ENCODE results near the gene SIM1. TPM values are rescaled to one million over a fixed set of nuclear protein-coding genes. Genes with fewer than 3 reads are reported as not detected.

Gene SIM1
- total RNA-seq, 1 donor from 2014 or later = not detected

- Mint-ChIP-seq H3K9me3 (no peaks in the 10 kb centered on the region), H3K36me3 (ENCODE audit: low read depth) (no peaks in the 10 kb centered on the region), H3K27me3 (ENCODE audit: low read depth) (peaks cover 8% of the 10 kb centered on the region), H3K4me1 (ENCODE audit: low read depth) (peaks cover 17% of the 10 kb centered on the region), H3K4me3 (ENCODE audit: low read depth) (no peak overlapping the region), H3K27ac (no peak overlapping the region)
- intact Hi-C loops (cut with micrococcal nuclease) = loop anchor here (5.0 to 10.0 kb wide), 2 partner anchors 130 to 222 kb away; no protein-coding TSS in a partner anchor
- DNase-seq (ENCODE audit: low spot score) = no peak
Measured at GRCh38 chr6:100344761-100345160, 120.0 kb downstream of the SIM1 start.

- Mint-ChIP-seq H3K4me1 (ENCODE audit: low read depth) (peaks cover 17% of the 10 kb centered on the region), H3K27ac (no peak overlapping the region), H3K36me3 (ENCODE audit: low read depth) (no peaks in the 10 kb centered on the region), H3K27me3 (ENCODE audit: low read depth) (peaks cover 8% of the 10 kb centered on the region), H3K9me3 (no peaks in the 10 kb centered on the region), H3K4me3 (ENCODE audit: low read depth) (no peak overlapping the region)
- intact Hi-C loops (cut with micrococcal nuclease) = loop anchor here (10.0 kb wide), 1 partner anchor 130 kb away; no protein-coding TSS in a partner anchor
- no peak for DNase-seq (ENCODE audit: low spot score)
Measured at GRCh38 chr6:100344321-100344720, 120.4 kb downstream of the SIM1 start.

GRCh38 chr6:100343316-100344077 is 121.2 kb downstream of the SIM1 start:
- Mint-ChIP-seq H3K27me3 (ENCODE audit: low read depth) (peaks cover 8% of the 10 kb centered on the region), H3K4me1 (ENCODE audit: low read depth) (peaks cover 15% of the 10 kb centered on the region), H3K4me3 (ENCODE audit: low read depth) (no peak overlapping the region), H3K36me3 (ENCODE audit: low read depth) (no peaks in the 10 kb centered on the region), H3K27ac (no peak overlapping the region), H3K9me3 (no peaks in the 10 kb centered on the region)
- DNase-seq (ENCODE audit: low spot score) = no peak
- intact Hi-C loops (cut with micrococcal nuclease) = loop anchor here (10.0 kb wide), 1 partner anchor 131 kb away; no protein-coding TSS in a partner anchor

GRCh38 chr6:100342830-100343229 is 121.9 kb downstream of the SIM1 start:
- Mint-ChIP-seq H3K4me3 (ENCODE audit: low read depth) (no peak overlapping the region), H3K27me3 (ENCODE audit: low read depth) (peaks cover 8% of the 10 kb centered on the region), H3K4me1 (ENCODE audit: low read depth) (peaks cover 11% of the 10 kb centered on the region), H3K36me3 (ENCODE audit: low read depth) (no peaks in the 10 kb centered on the region), H3K9me3 (no peaks in the 10 kb centered on the region), H3K27ac (no peak overlapping the region)
- intact Hi-C loops (cut with micrococcal nuclease) = loop anchor here (10.0 kb wide), 1 partner anchor 132 kb away; no protein-coding TSS in a partner anchor
- DNase-seq (ENCODE audit: low spot score) = no peak

- no peak overlapping the region for H3K4me3 Mint-ChIP-seq (ENCODE audit: low read depth)
- no peaks in the 10 kb centered on the region for H3K36me3 Mint-ChIP-seq (ENCODE audit: low read depth)
- H3K27me3 Mint-ChIP-seq (ENCODE audit: low read depth) = peaks cover 21% of the 10 kb centered on the region
- no peak for DNase-seq (ENCODE audit: low spot score)
- intact Hi-C loops (cut with micrococcal nuclease) = loop anchor here (10.0 kb wide), 1 partner anchor 135 kb away; no protein-coding TSS in a partner anchor
- peaks cover 6% of the 10 kb centered on the region for H3K4me1 Mint-ChIP-seq (ENCODE audit: low read depth)
- no peaks in the 10 kb centered on the region for H3K9me3 Mint-ChIP-seq
- H3K27ac Mint-ChIP-seq = no peak overlapping the region
Measured at GRCh38 chr6:100339574-100340255, 125.0 kb downstream of the SIM1 start.

- peaks cover 3% of the 10 kb centered on the region for H3K4me1 Mint-ChIP-seq (ENCODE audit: low read depth)
- intact Hi-C loops (cut with micrococcal nuclease) = no loop called here
- H3K27ac Mint-ChIP-seq = no peak overlapping the region
- H3K27me3 Mint-ChIP-seq (ENCODE audit: low read depth) = peaks cover 24% of the 10 kb centered on the region
- no peaks in the 10 kb centered on the region for H3K36me3 Mint-ChIP-seq (ENCODE audit: low read depth)
- H3K4me3 Mint-ChIP-seq (ENCODE audit: low read depth) = no peak overlapping the region
- no peaks in the 10 kb centered on the region for H3K9me3 Mint-ChIP-seq
- no peak for DNase-seq (ENCODE audit: low spot score)
Measured at GRCh38 chr6:100338090-100338489, 126.6 kb downstream of the SIM1 start.

- H3K9me3 Mint-ChIP-seq = no peaks in the 10 kb centered on the region
- intact Hi-C loops (cut with micrococcal nuclease) = no loop called here
- peaks cover 24% of the 10 kb centered on the region for H3K27me3 Mint-ChIP-seq (ENCODE audit: low read depth)
- no peak overlapping the region for H3K27ac Mint-ChIP-seq
- no peaks in the 10 kb centered on the region for H3K36me3 Mint-ChIP-seq (ENCODE audit: low read depth)
- no peak overlapping the region for H3K4me3 Mint-ChIP-seq (ENCODE audit: low read depth)
- no peak for DNase-seq (ENCODE audit: low spot score)
- H3K4me1 Mint-ChIP-seq (ENCODE audit: low read depth) = peaks cover 3% of the 10 kb centered on the region
Measured at GRCh38 chr6:100336876-100337275, 127.8 kb downstream of the SIM1 start.

- H3K27ac Mint-ChIP-seq = no peak overlapping the region
- H3K4me3 Mint-ChIP-seq (ENCODE audit: low read depth) = no peak overlapping the region
- H3K36me3 Mint-ChIP-seq (ENCODE audit: low read depth) = no peaks in the 10 kb centered on the region
- no peak for DNase-seq (ENCODE audit: low spot score)
- H3K4me1 Mint-ChIP-seq (ENCODE audit: low read depth) = peaks cover 3% of the 10 kb centered on the region
- H3K9me3 Mint-ChIP-seq = peaks cover 2% of the 10 kb centered on the region
- intact Hi-C loops (cut with micrococcal nuclease) = no loop called here
- peaks cover 24% of the 10 kb centered on the region for H3K27me3 Mint-ChIP-seq (ENCODE audit: low read depth)
Measured at GRCh38 chr6:100335991-100336390, 128.7 kb downstream of the SIM1 start.

All from activated T-helper 2 cell treated with anti-CD3 and anti-CD28 coated beads, Interferon-gamma antibody, Interleukin-2, Interleukin-4, amounts not matched to agents 10 μg/mL and 5 μg/mL and 100 μg/mL, durations not matched to agents 14 hours and 24 hours and 36 hours (primary cell).